RWPE2 (cell line): ENCODE measurements around the gene SLC38A9.

Experiments used
- ATAC-seq: fragments of 200-7000 bp; cut with Tn5 transposase; 3 replicates; pipeline ENCODE4 v1.9.1; 2021; ENCODE audit warnings: low read depth
- DNase-seq: peaks from one replicate; pipeline ENCODE4 v3.0.0-alpha.2; 2020; ENCODE audit warnings: low spot score
- H3K27ac ChIP-seq: fragments of 450-650 bp; 2 replicates; pipeline ENCODE4 v1.5.1; 2017; ENCODE audit warnings: mild to moderate bottlenecking; ENCODE audit not compliant: poor library complexity, severe bottlenecking
- H3K27me3 ChIP-seq: fragments of 250-450 bp; sonication (Bioruptor Pico); 2 replicates; pipeline ENCODE4 v1.5.1; 2021; ENCODE audit warnings: mild to moderate bottlenecking, moderate library complexity; ENCODE audit not compliant: insufficient read depth, poor library complexity, severe bottlenecking
- H3K36me3 ChIP-seq: fragments of 250-450 bp; sonication (Bioruptor Pico); 2 replicates; pipeline ENCODE4 v1.5.1; 2020; ENCODE audit warnings: low read depth, mild to moderate bottlenecking, moderate library complexity
- H3K4me1 ChIP-seq: fragments of 250-450 bp; sonication (Bioruptor Pico); 2 replicates; pipeline ENCODE4 v1.5.1; 2021; ENCODE audit warnings: mild to moderate bottlenecking, moderate library complexity; ENCODE audit not compliant: insufficient read depth, poor library complexity, severe bottlenecking
- H3K4me3 ChIP-seq: fragments of 250-450 bp; sonication (Bioruptor Pico); 2 replicates; pipeline ENCODE4 v1.5.1; 2021; ENCODE audit warnings: mild to moderate bottlenecking, moderate library complexity; ENCODE audit not compliant: severe bottlenecking
- H3K9me3 ChIP-seq: fragments of 250-450 bp; sonication (Bioruptor Pico); 2 replicates; pipeline ENCODE4 v1.5.1; 2021; ENCODE audit warnings: mild to moderate bottlenecking, moderate library complexity; ENCODE audit not compliant: severe bottlenecking
- CTCF ChIP-seq: fragments of 450-650 bp; IDR thresholded peaks from one replicate; pipeline ENCODE4 v1.5.1; 2017; ENCODE audit warnings: mild to moderate bottlenecking, moderate library complexity; ENCODE audit not compliant: poor library complexity, severe bottlenecking

Gene SLC38A9

GRCh38 chr5:55645304-55645703 lies 66.8 kb downstream of the SLC38A9 start:
- no peaks in the 10 kb centered on the region for H3K9me3 ChIP-seq
- no peak overlapping the region for H3K27ac ChIP-seq
- no peak for DNase-seq
- H3K36me3 ChIP-seq = peaks cover 32% of the 10 kb centered on the region
- ATAC-seq = no peak
- no peaks in the 10 kb centered on the region for H3K27me3 ChIP-seq
- TF ChIP-seq CTCF = no peak
- H3K4me3 ChIP-seq = no peak overlapping the region
- H3K4me1 ChIP-seq = no peaks in the 10 kb centered on the region

GRCh38 chr5:55638455-55638854 lies 73.7 kb downstream of the SLC38A9 start:
- no peaks in the 10 kb centered on the region for H3K4me1 ChIP-seq

GRCh38 chr5:55638051-55638450 lies 74.1 kb downstream of the SLC38A9 start:
- DNase-seq (no peak), ATAC-seq (no peak)
- Histone ChIP-seq H3K36me3 (no peaks in the 10 kb centered on the region), H3K9me3 (no peaks in the 10 kb centered on the region), H3K4me3 (no peak overlapping the region), H3K27me3 (no peaks in the 10 kb centered on the region), H3K4me1 (no peaks in the 10 kb centered on the region), H3K27ac (no peak overlapping the region)
- TF ChIP-seq CTCF = no peak

More at GRCh38 chr5:55638455-55638854, 73.7 kb downstream of the SLC38A9 start:
- no peak overlapping the region for H3K27ac ChIP-seq
- ATAC-seq = no peak
- H3K36me3 ChIP-seq = no peaks in the 10 kb centered on the region
- no peaks in the 10 kb centered on the region for H3K27me3 ChIP-seq
- H3K9me3 ChIP-seq = no peaks in the 10 kb centered on the region
- no peak for DNase-seq
- TF ChIP-seq CTCF = no peak
- no peak overlapping the region for H3K4me3 ChIP-seq

- Histone ChIP-seq H3K9me3 (no peaks in the 10 kb centered on the region), H3K4me3 (no peak overlapping the region), H3K36me3 (no peaks in the 10 kb centered on the region), H3K27ac (no peak overlapping the region), H3K27me3 (no peaks in the 10 kb centered on the region), H3K4me1 (no peaks in the 10 kb centered on the region)
- ATAC-seq (peak; percentile 58; the same call in 2 of the 3 replicates), DNase-seq (no peak)
- no peak for TF ChIP-seq CTCF
Measured at GRCh38 chr5:55636683-55637082, 75.4 kb downstream of the SLC38A9 start.

GRCh38 chr5:55636177-55636576 lies 75.9 kb downstream of the SLC38A9 start:
- TF ChIP-seq CTCF = no peak
- Histone ChIP-seq H3K4me3 (no peak overlapping the region), H3K36me3 (no peaks in the 10 kb centered on the region), H3K9me3 (no peaks in the 10 kb centered on the region), H3K27ac (no peak overlapping the region), H3K4me1 (no peaks in the 10 kb centered on the region), H3K27me3 (no peaks in the 10 kb centered on the region)
- DNase-seq (no peak), ATAC-seq (no peak)
